ENCODE results near the gene HLCS. TPM values are rescaled to one million over a fixed set of nuclear protein-coding genes. Genes with fewer than 3 reads are reported as not detected.

Gene HLCS
- total RNA-seq, 1 donor from 2014 or later = 14.8 TPM

GRCh38 chr21:36803816-36804439 is 162.5 kb downstream of the HLCS start:
- TF ChIP-seq, protein P1, sequence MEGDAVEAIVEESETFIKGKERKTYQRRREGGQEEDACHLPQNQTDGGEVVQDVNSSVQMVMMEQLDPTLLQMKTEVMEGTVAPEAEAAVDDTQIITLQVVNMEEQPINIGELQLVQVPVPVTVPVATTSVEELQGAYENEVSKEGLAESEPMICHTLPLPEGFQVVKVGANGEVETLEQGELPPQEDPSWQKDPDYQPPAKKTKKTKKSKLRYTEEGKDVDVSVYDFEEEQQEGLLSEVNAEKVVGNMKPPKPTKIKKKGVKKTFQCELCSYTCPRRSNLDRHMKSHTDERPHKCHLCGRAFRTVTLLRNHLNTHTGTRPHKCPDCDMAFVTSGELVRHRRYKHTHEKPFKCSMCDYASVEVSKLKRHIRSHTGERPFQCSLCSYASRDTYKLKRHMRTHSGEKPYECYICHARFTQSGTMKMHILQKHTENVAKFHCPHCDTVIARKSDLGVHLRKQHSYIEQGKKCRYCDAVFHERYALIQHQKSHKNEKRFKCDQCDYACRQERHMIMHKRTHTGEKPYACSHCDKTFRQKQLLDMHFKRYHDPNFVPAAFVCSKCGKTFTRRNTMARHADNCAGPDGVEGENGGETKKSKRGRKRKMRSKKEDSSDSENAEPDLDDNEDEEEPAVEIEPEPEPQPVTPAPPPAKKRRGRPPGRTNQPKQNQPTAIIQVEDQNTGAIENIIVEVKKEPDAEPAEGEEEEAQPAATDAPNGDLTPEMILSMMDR (conservative IDR thresholded peaks at IDR 0.05) = no peak
- H3K36me3 Mint-ChIP-seq = peaks cover 9% of the 10 kb centered on the region
- H3K9me3 Mint-ChIP-seq = no peaks in the 10 kb centered on the region
- H3K4me3 Mint-ChIP-seq = no peak overlapping the region
- peaks cover 17% of the 10 kb centered on the region for H3K4me1 Mint-ChIP-seq (ENCODE audit: unreplicated experiment)
- no peak for DNase-seq (ENCODE audit: extremely low spot score, unreplicated experiment)
- no peak overlapping the region for H3K27ac Mint-ChIP-seq
- no peaks in the 10 kb centered on the region for H3K27me3 Mint-ChIP-seq

GRCh38 chr21:36803051-36803645 is 163.3 kb downstream of the HLCS start:
- no peak overlapping the region for H3K4me3 Mint-ChIP-seq
- no peak for DNase-seq (ENCODE audit: extremely low spot score, unreplicated experiment)
- H3K9me3 Mint-ChIP-seq = no peaks in the 10 kb centered on the region
- no peak overlapping the region for H3K27ac Mint-ChIP-seq
- H3K27me3 Mint-ChIP-seq = no peaks in the 10 kb centered on the region
- H3K4me1 Mint-ChIP-seq (ENCODE audit: unreplicated experiment) = peaks cover 17% of the 10 kb centered on the region
- TF ChIP-seq, protein P1 (conservative IDR thresholded peaks at IDR 0.05) = no peak
- H3K36me3 Mint-ChIP-seq = peaks cover 9% of the 10 kb centered on the region

GRCh38 chr21:36800734-36801133 is 165.7 kb downstream of the HLCS start:
- peaks cover 9% of the 10 kb centered on the region for H3K36me3 Mint-ChIP-seq
- H3K4me3 Mint-ChIP-seq = no peak overlapping the region
- H3K9me3 Mint-ChIP-seq = peaks cover 5% of the 10 kb centered on the region
- no peaks in the 10 kb centered on the region for H3K27me3 Mint-ChIP-seq
- TF ChIP-seq, protein P1 (conservative IDR thresholded peaks at IDR 0.05) = no peak
- DNase-seq (ENCODE audit: extremely low spot score, unreplicated experiment) = no peak
- peaks cover 10% of the 10 kb centered on the region for H3K4me1 Mint-ChIP-seq (ENCODE audit: unreplicated experiment)
- no peak overlapping the region for H3K27ac Mint-ChIP-seq

GRCh38 chr21:36799869-36800268 is 166.6 kb downstream of the HLCS start:
- H3K36me3 Mint-ChIP-seq = peaks cover 9% of the 10 kb centered on the region
- no peaks in the 10 kb centered on the region for H3K27me3 Mint-ChIP-seq
- DNase-seq (ENCODE audit: extremely low spot score, unreplicated experiment) = no peak
- TF ChIP-seq, protein P1 (conservative IDR thresholded peaks at IDR 0.05) = no peak
- peaks cover 1% of the 10 kb centered on the region for H3K4me1 Mint-ChIP-seq (ENCODE audit: unreplicated experiment)
- H3K9me3 Mint-ChIP-seq = peaks cover 7% of the 10 kb centered on the region
- H3K4me3 Mint-ChIP-seq = no peak overlapping the region
- no peak overlapping the region for H3K27ac Mint-ChIP-seq

DNA sequence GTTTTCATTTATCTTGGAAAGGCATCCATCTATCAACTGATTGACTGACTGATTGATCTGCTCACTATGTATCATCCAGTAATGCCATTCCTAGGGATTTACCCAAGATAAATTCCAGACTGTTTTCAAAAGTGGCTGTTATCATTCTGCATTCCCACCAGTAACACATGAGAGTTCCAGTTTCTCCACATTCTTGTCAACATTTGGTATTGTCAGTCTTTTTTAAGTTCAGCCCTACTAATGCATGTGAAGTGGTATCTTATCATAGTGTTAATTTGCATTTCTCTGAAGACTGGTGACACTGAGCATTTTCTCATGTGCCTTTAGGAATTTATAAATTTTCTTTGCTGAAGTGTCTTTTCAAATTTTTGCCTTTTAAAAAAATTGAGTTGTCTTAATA is 168.0 kb downstream of the HLCS start:
- no peak overlapping the region for H3K27ac Mint-ChIP-seq
- TF ChIP-seq, protein P1 (conservative IDR thresholded peaks at IDR 0.05) = no peak
- H3K27me3 Mint-ChIP-seq = no peaks in the 10 kb centered on the region
- peaks cover 5% of the 10 kb centered on the region for H3K36me3 Mint-ChIP-seq
- H3K4me3 Mint-ChIP-seq = no peak overlapping the region
- peaks cover 10% of the 10 kb centered on the region for H3K9me3 Mint-ChIP-seq
- H3K4me1 Mint-ChIP-seq (ENCODE audit: unreplicated experiment) = no peaks in the 10 kb centered on the region
- no peak for DNase-seq (ENCODE audit: extremely low spot score, unreplicated experiment)

Data from type B pancreatic cell (in vitro differentiated cells).